Iris pigment epithelial cell (primary cell): Measurements from ENCODE around the gene ERC1.
"Not testable (repeated sequence)": the region's sequence is repeated elsewhere in the genome, so short reads cannot be mapped to it uniquely, and the experiment has no call there.

ENCODE experiments used
- DNase-seq: peaks from one replicate; pipeline ENCODE4 v3.0.0-alpha.2; 2011; ENCODE audit warnings: low read depth

The ERC1 gene

DNA sequence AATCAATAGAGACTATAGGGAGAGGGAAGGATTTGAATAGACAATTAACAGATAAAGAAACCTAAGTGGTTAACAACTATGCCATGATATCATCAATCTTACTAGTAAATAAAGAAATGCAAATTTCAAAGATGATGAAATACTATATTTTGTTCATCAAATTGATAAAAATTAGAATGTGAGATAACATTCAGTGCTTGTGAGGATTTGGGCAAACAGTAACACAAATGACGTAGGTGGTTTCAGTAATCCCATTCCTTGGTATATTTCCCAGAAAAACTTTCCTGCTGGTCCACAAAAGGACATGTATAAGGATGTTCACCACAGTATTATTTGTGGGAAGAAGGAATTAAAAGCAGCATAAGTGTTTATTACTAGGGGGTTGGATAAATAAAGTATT, 136.0 kb downstream of the ERC1 start:
- no peak for DNase-seq

DNA sequence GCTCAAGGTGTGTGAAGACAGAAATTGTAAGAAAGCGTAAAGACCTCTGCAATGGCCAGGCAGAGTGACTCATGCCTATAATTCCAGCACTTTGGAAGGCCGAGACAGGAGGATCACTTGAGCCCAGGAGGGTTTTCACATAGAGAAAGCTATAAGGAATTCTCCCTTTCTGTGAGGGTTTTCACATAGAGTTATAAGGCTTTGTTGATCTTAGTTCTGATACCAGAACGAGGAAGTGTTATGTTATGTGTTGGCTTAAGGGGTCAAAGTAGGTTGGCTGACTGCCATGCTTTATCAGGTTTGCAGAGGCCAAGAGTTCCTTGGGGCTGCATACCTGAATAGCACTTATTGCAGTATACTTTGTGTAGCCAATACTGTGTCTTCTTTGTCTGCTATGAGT, 139.1 kb downstream of the ERC1 start:
- DNase-seq, result peak; percentile 60

GRCh38 chr12:1130571-1130970, 139.5 kb downstream of the ERC1 start:
- peak; percentile 5 for DNase-seq

GRCh38 chr12:1131811-1132224, 140.8 kb downstream of the ERC1 start:
- DNase-seq, result no peak

DNA sequence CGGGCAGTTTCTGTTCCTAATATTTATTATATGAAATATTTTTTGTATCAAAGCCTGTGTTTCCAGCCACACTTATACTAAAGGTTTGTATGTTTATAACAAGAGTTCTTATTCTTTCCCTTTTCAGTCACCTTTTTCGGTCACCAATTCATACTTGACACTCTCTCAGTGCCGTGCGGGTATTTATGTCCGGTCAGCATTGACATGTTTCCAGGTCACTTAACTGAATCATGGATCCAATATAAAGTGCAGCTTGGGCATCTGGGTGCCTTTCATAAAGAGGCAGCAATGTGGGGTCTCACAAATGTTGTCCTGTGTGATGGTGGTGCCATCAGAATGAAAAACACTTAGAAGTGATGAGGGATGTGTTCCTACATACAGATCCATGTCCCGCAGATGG, 141.3 kb downstream of the ERC1 start:
- no peak for DNase-seq

DNA sequence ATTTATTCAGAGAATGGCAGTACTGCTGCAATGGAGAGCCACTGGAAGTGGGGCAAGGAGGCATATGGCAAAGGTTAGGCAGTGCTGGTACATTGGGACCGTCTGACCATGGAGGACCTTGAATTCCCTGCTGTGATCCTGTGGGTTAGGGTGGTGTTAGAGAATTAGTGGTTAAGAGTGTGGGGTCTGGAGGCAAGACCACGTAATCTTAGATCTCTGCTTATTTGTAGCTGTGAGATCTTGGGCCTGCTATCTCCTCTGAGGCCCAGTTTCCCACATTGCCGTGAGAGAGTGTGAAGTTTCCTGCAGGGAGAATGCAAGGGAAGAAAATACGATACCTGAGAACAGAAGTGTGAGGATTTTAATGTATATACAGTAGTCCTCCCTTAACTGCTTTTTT, 147.7 kb downstream of the ERC1 start:
- no peak for DNase-seq

GRCh38 chr12:1146758-1147157, 155.7 kb downstream of the ERC1 start:
- not testable (repeated sequence) for DNase-seq

DNA sequence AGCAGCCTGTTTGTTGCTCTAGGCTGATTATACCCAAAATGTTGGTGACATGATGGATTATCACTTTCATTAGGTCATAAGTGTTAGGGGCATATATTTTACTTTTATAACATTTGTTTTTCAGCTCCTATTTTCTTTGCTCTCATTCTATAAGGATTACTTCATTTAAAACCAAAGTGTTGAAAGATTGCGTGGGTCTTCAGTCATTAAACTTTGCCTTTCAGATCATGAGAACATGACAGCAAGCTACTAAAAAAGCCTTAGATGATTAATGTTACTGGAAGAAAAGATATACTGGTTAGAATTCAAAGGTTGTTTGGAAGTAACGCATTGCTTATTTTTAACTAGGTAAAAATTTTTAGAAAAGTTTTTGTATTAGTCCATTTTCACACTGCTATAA, 156.8 kb downstream of the ERC1 start:
- DNase-seq, result no peak

- no peak for DNase-seq
These were observed 166.0 kb downstream of the ERC1 start for GRCh38 chr12:1157046-1157445.

GRCh38 chr12:1161197-1161596, 170.2 kb downstream of the ERC1 start:
- DNase-seq, result no peak

DNA sequence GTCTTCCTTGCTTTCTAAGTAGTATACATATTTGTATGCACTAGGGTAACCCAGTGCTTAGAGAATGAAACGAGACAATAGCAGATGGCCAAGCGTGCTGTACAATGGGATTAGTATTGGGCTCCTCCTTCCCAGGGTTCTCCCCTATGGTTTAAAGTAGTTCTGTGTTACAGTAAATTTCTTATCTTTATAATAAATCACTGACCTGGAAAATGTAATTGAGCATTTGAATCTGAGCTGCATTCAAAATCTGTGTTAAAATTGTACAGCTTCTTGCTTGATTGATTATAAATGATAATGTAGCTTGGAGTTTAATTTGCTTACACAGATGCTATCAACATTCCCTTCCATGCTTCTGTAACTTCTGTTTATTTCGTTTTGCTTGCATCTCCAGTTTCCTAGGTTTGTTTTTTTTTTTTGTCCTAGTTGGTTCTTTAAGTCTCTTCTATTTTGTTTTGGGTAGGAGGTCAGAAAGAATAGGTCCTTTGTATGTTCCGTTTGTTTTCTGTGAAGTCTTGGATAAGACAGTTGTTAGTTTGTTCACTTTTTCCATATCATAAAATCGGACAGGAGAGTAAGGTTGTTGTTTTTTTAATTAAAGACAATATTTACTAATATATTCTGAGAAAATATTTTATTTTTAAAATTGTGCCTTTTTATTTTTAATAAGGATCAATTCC, 171.2 kb downstream of the ERC1 start:
- no peak for DNase-seq

GRCh38 chr12:1167784-1168183, 176.8 kb downstream of the ERC1 start:
- no peak for DNase-seq

- no peak for DNase-seq
These were observed 179.4 kb downstream of the ERC1 start for GRCh38 chr12:1170411-1170810.

DNA sequence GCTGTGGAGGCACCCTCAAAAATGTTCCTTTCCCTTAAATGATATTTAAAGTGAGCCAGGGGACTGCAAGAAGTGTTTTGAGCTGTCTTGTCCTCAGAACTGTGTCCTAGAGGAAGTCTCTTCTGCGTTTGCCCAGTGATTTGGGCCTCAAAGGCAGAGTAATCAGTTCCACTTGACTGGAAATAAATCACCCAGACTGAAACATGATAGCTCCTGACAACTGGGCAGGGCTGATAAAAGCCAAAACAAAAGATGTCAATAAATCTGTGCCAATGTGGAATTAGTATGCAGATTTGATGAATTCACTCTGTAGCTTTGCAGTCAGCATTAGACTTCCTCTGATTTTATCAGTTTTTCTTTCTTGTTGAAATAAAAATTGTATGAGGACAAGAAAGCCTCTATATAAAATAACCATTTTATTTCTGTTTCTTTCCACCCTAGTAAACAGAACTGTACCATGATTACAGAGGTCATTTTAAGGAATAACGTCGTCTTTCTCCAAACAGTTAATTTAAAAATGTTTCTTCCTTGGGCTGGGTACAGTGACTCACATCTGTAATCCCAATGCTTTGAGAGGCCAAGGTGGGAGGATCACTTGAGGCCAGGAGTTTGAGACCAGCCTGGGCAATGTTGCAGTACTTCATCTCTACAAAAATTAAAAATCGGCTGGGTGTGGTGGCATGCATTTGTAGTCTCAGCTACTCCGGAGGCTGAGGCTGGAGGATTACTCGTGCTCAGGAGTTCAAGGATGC, 180.8 kb downstream of the ERC1 start:
- peak; percentile 40 for DNase-seq

GRCh38 chr12:1173781-1174617, 183.0 kb downstream of the ERC1 start:
- no peak for DNase-seq

DNA sequence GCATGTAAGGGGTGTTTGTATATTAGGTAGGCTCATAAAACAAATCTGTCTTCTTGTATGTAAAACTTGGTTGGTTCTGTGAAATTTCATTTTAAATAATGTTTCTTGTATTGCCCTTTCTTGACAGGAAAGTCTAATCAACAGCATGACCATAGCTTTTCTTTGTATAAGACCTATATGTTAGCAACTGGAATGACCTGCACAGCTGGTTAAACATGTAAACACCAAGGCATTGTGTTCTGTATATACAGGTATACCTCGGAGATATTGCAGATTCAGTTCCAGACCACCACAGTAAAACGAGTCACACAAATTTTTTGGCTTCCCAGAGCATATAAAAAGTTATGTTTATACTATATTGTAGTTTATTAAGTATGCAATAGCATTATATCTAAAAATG, 183.6 kb downstream of the ERC1 start:
- DNase-seq, result no peak

DNA sequence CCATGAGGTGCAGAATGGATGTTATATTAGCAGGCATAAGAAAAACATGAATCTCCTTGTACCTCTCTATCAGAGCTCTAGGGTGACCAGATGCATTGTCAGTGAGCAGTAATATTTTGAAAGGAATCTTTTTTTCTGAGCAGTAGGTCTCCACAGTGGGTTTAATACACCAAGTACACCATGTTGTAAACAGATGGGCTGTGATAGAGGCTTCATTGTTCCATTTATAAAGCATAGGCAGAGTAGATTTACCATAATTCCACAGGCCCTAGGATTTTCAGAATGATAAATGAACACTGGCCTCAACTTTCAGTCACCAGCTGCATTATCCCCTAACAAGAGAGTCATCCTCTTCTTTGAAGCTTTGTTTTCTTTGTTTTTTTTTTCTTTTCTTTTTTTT, 185.2 kb downstream of the ERC1 start:
- no peak for DNase-seq

GRCh38 chr12:1179128-1179527, 188.1 kb downstream of the ERC1 start:
- no peak for DNase-seq

DNA sequence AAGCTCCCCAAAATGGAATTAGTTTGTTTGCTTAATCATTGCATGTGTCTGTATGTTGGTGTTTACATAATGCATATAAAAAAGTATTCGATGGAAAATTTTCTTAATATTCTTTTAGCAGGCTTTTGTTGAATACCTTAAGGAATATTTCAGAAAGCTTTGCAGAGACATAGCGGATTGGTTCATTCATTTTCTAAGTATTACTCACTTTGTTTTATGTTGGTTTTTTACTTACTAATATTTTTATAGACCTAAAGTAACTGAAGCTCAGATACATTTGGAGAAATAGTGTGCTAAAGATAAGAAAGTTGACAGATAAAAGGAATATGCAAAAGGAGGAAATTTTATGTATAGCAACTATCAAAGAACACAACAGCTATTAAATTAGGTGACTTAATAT, 191.0 kb downstream of the ERC1 start:
- DNase-seq, result no peak

GRCh38 chr12:1184402-1184801, 193.4 kb downstream of the ERC1 start:
- DNase-seq, result peak; percentile 40

GRCh38 chr12:1185460-1186182, 194.6 kb downstream of the ERC1 start:
- no peak for DNase-seq

DNA sequence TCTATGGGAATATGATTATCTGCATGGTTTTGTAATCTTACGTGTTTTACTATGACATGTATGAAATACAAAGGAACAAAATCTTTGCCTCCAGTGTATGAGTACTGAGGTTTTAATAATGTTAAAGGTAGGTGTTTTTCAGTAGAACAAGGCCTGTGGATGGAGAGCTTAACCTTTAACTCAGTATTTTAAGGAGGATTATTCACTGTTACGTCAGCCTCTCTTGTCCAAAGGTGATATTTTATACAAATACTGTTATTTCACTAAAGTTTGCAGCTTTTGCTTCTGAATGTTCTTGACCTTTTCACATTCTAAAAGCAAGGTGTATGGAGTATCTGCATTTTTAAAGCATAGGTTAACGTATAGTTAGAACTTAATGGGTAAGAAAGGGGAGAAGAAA, 195.3 kb downstream of the ERC1 start:
- no peak for DNase-seq
